GM12891 (cell line): ENCODE data around the gene PLEKHH1.

Experiments used
- POLR2A ChIP-seq: IDR thresholded peaks from 2 replicates; pipeline ENCODE4 v1.6.1; 2011; ENCODE audit warnings: low read depth, low read length, control low read depth
- POLR2AphosphoS5 ChIP-seq: IDR thresholded peaks from 2 replicates; pipeline ENCODE4 v1.6.1; 2011; ENCODE audit warnings: low read depth, low read length, control low read depth
- SPI1 ChIP-seq: IDR thresholded peaks from 2 replicates; pipeline ENCODE4 v1.6.1; 2011; ENCODE audit warnings: low read depth, low read length, control low read depth
- TAF1 ChIP-seq: IDR thresholded peaks from 2 replicates; pipeline ENCODE4 v1.6.1; 2011; ENCODE audit warnings: low read depth, low read length, control low read depth

DNA sequence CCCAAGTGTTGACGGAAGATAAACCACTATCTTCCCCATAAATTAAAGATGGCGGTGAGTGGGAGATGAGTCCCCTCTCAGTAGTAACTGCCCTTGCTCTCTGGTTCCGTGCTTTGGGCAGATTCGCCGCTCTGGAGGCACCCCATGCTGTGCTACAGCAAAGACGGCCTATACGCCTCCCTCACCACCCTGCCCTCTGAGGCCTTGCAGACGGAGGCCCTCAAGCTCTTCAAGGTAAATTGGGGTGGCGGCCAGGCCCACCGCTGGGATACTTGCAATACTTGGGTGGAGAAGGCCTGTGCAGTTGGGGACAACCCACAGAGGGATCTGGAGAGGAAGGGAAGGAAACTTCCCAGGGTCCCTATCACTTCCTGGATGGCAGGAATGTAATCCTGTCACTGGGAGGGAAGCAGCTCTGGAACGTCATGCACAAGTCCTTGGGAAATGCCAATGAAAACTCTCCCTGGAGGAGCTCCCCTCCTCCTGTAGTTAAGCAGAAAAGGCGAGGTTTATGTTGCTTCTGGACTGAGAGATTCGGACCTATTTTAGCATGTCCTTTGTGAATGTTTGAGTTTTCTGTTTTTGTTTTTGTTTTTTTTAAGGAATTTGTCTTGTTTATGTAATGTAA is 44.2 kb downstream of the PLEKHH1 start:
- TF ChIP-seq POLR2A, result no peak
- no peak for TF ChIP-seq POLR2AphosphoS5
- no peak for TF ChIP-seq TAF1
- TF ChIP-seq SPI1, result no peak
